Body of pancreas (tissue), 4 donors: ENCODE measurements around the gene SRSF9.

Experiments used
- CTCF ChIP-seq, 7 experiments: fragments of 450-650 bp in 4 of 7; fragments of 200-600 bp in 3 of 7; sonication (generic) in 3 of 7; IDR thresholded peaks; one replicate each; pipeline ENCODE4 v1.5.1; 2016 to 2019; ENCODE audit warnings: antibody characterized with exemption in 7 of 7
- POLR2A ChIP-seq, 3 donors: fragments of 450-650 bp; IDR thresholded peaks; one replicate each; pipeline ENCODE4 v1.6.1; 2016; ENCODE audit warnings: antibody characterized with exemption in 3 of 3, mild to moderate bottlenecking in 2 of 3

GRCh38 chr12:120432772-120433525 lies 36.6 kb downstream of the SRSF9 start:
- TF ChIP-seq CTCF (IDR thresholded peaks at IDR 0.05) (no peak), POLR2A (IDR thresholded peaks at IDR 0.05) (no peak)
